OCI-LY7 (cell line): Measurements from ENCODE around the gene IDI2. TPM values are rescaled to one million over a fixed set of nuclear protein-coding genes. Genes with fewer than 3 reads are reported as not detected.

Experiments used
- BruUV-seq: library from RNA; stranded (reverse); fragments of 400-500 nt; replicated peaks from 2 replicates; lab custom pipeline; 2021; lab: Mats Ljungman, UMichigan
- CTCF ChIA-PET: fragments of 300-600 bp; sonication (Branson Sonifier 250); formaldehyde crosslinking; loops from one replicate; lab custom pipeline; 2022; ENCODE audit warnings: antibody characterized with exemption; ENCODE audit not compliant: unreplicated experiment; lab: Charles Lee
- POLR2A ChIA-PET: fragments of 300-600 bp; sonication (Branson Sonifier 250); formaldehyde crosslinking; loops from one replicate; lab custom pipeline; 2022; ENCODE audit warnings: antibody characterized with exemption; lab: Charles Lee
- DNase-seq: peaks from one replicate; pipeline ENCODE4 v3.0.0-alpha.2; 2015; ENCODE audit warnings: low spot score
- H2AFZ ChIP-seq: fragments of 200-600 bp; sonication (generic), shearing (Covaris generic); 2 replicates; pipeline ENCODE4 v1.6.1; 2014; ENCODE audit warnings: mild to moderate bottlenecking, antibody characterized with exemption, low read length, moderate library complexity
- H3K27ac ChIP-seq: fragments of 200-600 bp; sonication (generic); 2 replicates; pipeline ENCODE4 v1.5.1; 2014; ENCODE audit warnings: mixed run types, low read depth, mild to moderate bottlenecking, moderate library complexity, low read length, inconsistent platforms; ENCODE audit not compliant: poor library complexity, severe bottlenecking
- H3K36me3 ChIP-seq: fragments of 200-600 bp; sonication (generic); 2 replicates; pipeline ENCODE4 v1.6.1; 2014; ENCODE audit warnings: mild to moderate bottlenecking, antibody characterized with exemption, low read length, moderate library complexity, mixed read lengths; ENCODE audit not compliant: insufficient read depth
- H3K4me1 ChIP-seq: fragments of 200-600 bp; sonication (generic); 2 replicates; pipeline ENCODE4 v1.5.1; 2014; ENCODE audit warnings: mild to moderate bottlenecking, low read length; ENCODE audit not compliant: insufficient read depth, poor library complexity, severe bottlenecking
- H3K4me2 ChIP-seq: fragments of 200-600 bp; sonication (generic); 2 replicates; pipeline ENCODE4 v1.6.1; 2014; ENCODE audit warnings: mild to moderate bottlenecking, low read length
- H3K4me3 ChIP-seq: fragments of 200-600 bp; sonication (generic); 2 replicates; pipeline ENCODE4 v1.5.1; 2014; ENCODE audit warnings: mild to moderate bottlenecking, low read depth, low read length; ENCODE audit not compliant: poor library complexity, severe bottlenecking
- H3K79me2 ChIP-seq: fragments of 200-600 bp; sonication (generic); 2 replicates; pipeline ENCODE4 v1.6.1; 2016; ENCODE audit warnings: low read depth, mild to moderate bottlenecking, low read length, moderate library complexity, mixed read lengths; ENCODE audit not compliant: insufficient read depth
- H3K9me2 ChIP-seq: fragments of 200-600 bp; sonication (generic); 2 replicates; pipeline ENCODE4 v1.6.1; 2016; ENCODE audit warnings: mild to moderate bottlenecking, low read length, mixed read lengths; ENCODE audit not compliant: insufficient read depth
- H3K9me3 ChIP-seq: fragments of 200-600 bp; sonication (generic); 2 replicates; pipeline ENCODE4 v1.6.1; 2014; ENCODE audit warnings: mild to moderate bottlenecking, mixed run types, low read length, mixed read lengths
- H4K20me1 ChIP-seq: fragments of 200-600 bp; sonication (generic); 2 replicates; pipeline ENCODE4 v1.6.1; 2014; ENCODE audit warnings: mild to moderate bottlenecking, antibody characterized with exemption, low read length, moderate library complexity, mixed read lengths; ENCODE audit not compliant: insufficient read depth
- CTCF ChIP-seq: fragments of 200-600 bp; sonication (generic); conservative IDR thresholded peaks from 2 replicates; pipeline ENCODE4 v1.5.1; 2014; ENCODE audit warnings: mild to moderate bottlenecking, antibody characterized with exemption, low read length, moderate library complexity, mixed read lengths
- EZH2phosphoT487 ChIP-seq: fragments of 200-600 bp; sonication (generic); IDR thresholded peaks from 2 replicates; pipeline ENCODE4 v1.6.1; 2018; ENCODE audit warnings: low read depth, borderline replicate concordance, mild to moderate bottlenecking, mixed run types, antibody characterized with exemption, low read length, moderate library complexity, mixed read lengths
- intact Hi-C: fragments of 100-400 bp; cut with micrococcal nuclease; formaldehyde crosslinking; loops from one replicate; pipeline ENCODE4 v1.10.0; 2022; ENCODE audit not compliant: unreplicated experiment
- total RNA-seq, 2 experiments: library from RNA; depleted of rRNA in 1 of 2; stranded (reverse); fragments of >200 nt in 1 of 2; shearing (Covaris generic) in 1 of 2; gene quantifications; 2 replicates each; pipeline ENCODE4 v1.2.3, GENCODE V29; 2014 to 2022

The IDI2 gene
- total RNA-seq, 2 experiments from 2014 or later, result not detected

GRCh38 chr10:1050554-1050953, 24.9 kb upstream of the IDI2 start:
- Histone ChIP-seq H3K9me2 (no peaks in the 10 kb centered on the region), H3K9me3 (no peaks in the 10 kb centered on the region), H3K27ac (peak overlapping the region; percentile 83), H3K36me3 (peaks cover 59% of the 10 kb centered on the region), H3K79me2 (peaks cover 78% of the 10 kb centered on the region), H3K4me1 (peaks cover 47% of the 10 kb centered on the region), H3K4me2 (peak overlapping the region; percentile 65), H4K20me1 (peaks cover 43% of the 10 kb centered on the region), H2AFZ (no peak overlapping the region), H3K4me3 (peak overlapping the region; percentile 74)
- peak; percentile 78 for DNase-seq
- POLR2A ChIA-PET, result interaction anchor here (0.9 to 1.6 kb wide), 5 partner anchors 8 to 525 kb away, joined by 3 to 4 read pairs (median 4); no protein-coding TSS in a partner anchor
- CTCF ChIA-PET, result no interaction called here
- no TSS peak for BruUV-seq
- no peak for TF ChIP-seq EZH2phosphoT487
- TF ChIP-seq CTCF, result peak; percentile 43
- intact Hi-C loops, result no loop called here

- peaks cover 48% of the 10 kb centered on the region for H3K4me1 ChIP-seq
- H3K4me3 ChIP-seq, result peak overlapping the region; percentile 74
- ChIA-PET POLR2A (interaction anchor here (0.6 to 1.6 kb wide), 6 partner anchors 8 to 545 kb away, joined by 3 to 4 read pairs (median 4); no protein-coding TSS in a partner anchor), CTCF (no interaction called here)
- peak; percentile 40 for DNase-seq
- peaks cover 78% of the 10 kb centered on the region for H3K79me2 ChIP-seq
- peaks cover 63% of the 10 kb centered on the region for H3K36me3 ChIP-seq
- TF ChIP-seq CTCF (no peak), EZH2phosphoT487 (no peak)
- H3K27ac ChIP-seq, result peak overlapping the region; percentile 83
- no TSS peak for BruUV-seq
- H3K9me3 ChIP-seq, result no peaks in the 10 kb centered on the region
- H3K9me2 ChIP-seq, result no peaks in the 10 kb centered on the region
- H3K4me2 ChIP-seq, result peak overlapping the region; percentile 65
- H4K20me1 ChIP-seq, result peaks cover 39% of the 10 kb centered on the region
- H2AFZ ChIP-seq, result no peak overlapping the region
- intact Hi-C loops, result no loop called here
Observed at GRCh38 chr10:1050145-1050544, 24.5 kb upstream of the IDI2 start.

- no peaks in the 10 kb centered on the region for H3K9me3 ChIP-seq
- peak overlapping the region; percentile 83 for H3K27ac ChIP-seq
- peaks cover 39% of the 10 kb centered on the region for H4K20me1 ChIP-seq
- ChIA-PET POLR2A (interaction anchor here (0.6 to 2.0 kb wide), 8 partner anchors 8 to 544 kb away, joined by 3 to 7 read pairs (median 4); no protein-coding TSS in a partner anchor), CTCF (no interaction called here)
- peaks cover 63% of the 10 kb centered on the region for H3K36me3 ChIP-seq
- intact Hi-C loops, result loop anchor here (1.0 to 5.0 kb wide), 3 partner anchors 8 to 537 kb away; partner anchors contain the start of gene LARP4B
- no peak for DNase-seq
- peaks cover 48% of the 10 kb centered on the region for H3K4me1 ChIP-seq
- peaks cover 78% of the 10 kb centered on the region for H3K79me2 ChIP-seq
- BruUV-seq, result TSS peak; percentile 89
- H3K4me2 ChIP-seq, result peak overlapping the region; percentile 65
- peak overlapping the region; percentile 74 for H3K4me3 ChIP-seq
- no peaks in the 10 kb centered on the region for H3K9me2 ChIP-seq
- no peak overlapping the region for H2AFZ ChIP-seq
- TF ChIP-seq CTCF (no peak), EZH2phosphoT487 (no peak)
Observed at GRCh38 chr10:1049425-1049958, 23.8 kb upstream of the IDI2 start.
